B cell (primary cell): Measurements from ENCODE around the gene KYAT1. TPM values are rescaled to one million over a fixed set of nuclear protein-coding genes. Genes with fewer than 3 reads are reported as not detected.

Source experiments
- ATAC-seq: fragments of 200-7000 bp; cut with Tn5 transposase; one replicate; pipeline ENCODE4 v1.10.0; 2021; ENCODE audit warnings: low read depth, mild to moderate bottlenecking, moderate number of reproducible peaks, moderate library complexity
- CTCF ChIA-PET: fragments of 350-600 bp; sonication (Branson Sonifier 250); formaldehyde crosslinking; loops from one replicate; lab custom pipeline; 2021; ENCODE audit warnings: antibody characterized with exemption, inconsistent platforms; lab: Charles Lee
- POLR2A ChIA-PET: fragments of 350-600 bp; sonication (Branson Sonifier 250); formaldehyde crosslinking; loops from one replicate; lab custom pipeline; 2021; ENCODE audit warnings: antibody characterized with exemption; lab: Charles Lee
- DNase-seq: peaks from one replicate; pipeline ENCODE4 v3.0.0; 2013
- H2AFZ ChIP-seq: 2 replicates; pipeline ENCODE4 v1.6.1; 2012; ENCODE audit warnings: mild to moderate bottlenecking, low read depth, low read length; ENCODE audit not compliant: insufficient read depth, poor library complexity, severe bottlenecking
- H3K27ac ChIP-seq, 2 donors: 1 replicate in 1 of 2; 2 replicates in 1 of 2; pipeline ENCODE4 v1.5.1; 2012 to 2013; ENCODE audit warnings: low read length in 2 of 2, mild to moderate bottlenecking in 2 of 2, moderate library complexity in 1 of 2
- H3K27me3 ChIP-seq, 4 experiments: fragments of 200-600 bp in 1 of 4; sonication (generic) in 1 of 4; replicated peaks in 1 of 4; 1 replicate in 2 of 4; 2 replicates in 2 of 4; pipeline versions ENCODE4 v1.6.1 to v1.7.0; 2013 to 2016; ENCODE audit warnings: low read length in 3 of 4, mild to moderate bottlenecking in 2 of 4, mixed read lengths in 1 of 4, moderate library complexity in 1 of 4; ENCODE audit not compliant: insufficient read depth in 4 of 4, control insufficient read depth in 3 of 4; ENCODE audit errors: control extremely low read depth in 1 of 4
- H3K36me3 ChIP-seq, 2 experiments: replicated peaks in 1 of 2; 1 replicate in 1 of 2; 2 replicates in 1 of 2; pipeline versions ENCODE4 v1.6.1 to v1.7.1; 2013; ENCODE audit warnings: low read length in 1 of 2; ENCODE audit not compliant: insufficient read depth in 2 of 2, control insufficient read depth in 1 of 2; ENCODE audit errors: control extremely low read depth in 1 of 2, extremely low read depth in 1 of 2
- H3K4me1 ChIP-seq, 2 donors: fragments of 200-600 bp in 1 of 2; sonication (generic) in 1 of 2; 1 replicate in 1 of 2; 2 replicates in 1 of 2; pipeline versions ENCODE4 v1.5.1 to v1.6.1; 2013 to 2017; ENCODE audit warnings: low read length in 2 of 2; ENCODE audit not compliant: control insufficient read depth in 2 of 2, insufficient read depth in 2 of 2
- H3K4me2 ChIP-seq: replicated peaks from 2 replicates; pipeline ENCODE3; 2012; ENCODE audit warnings: mild to moderate bottlenecking, low read depth, low read length; ENCODE audit not compliant: poor library complexity, severe bottlenecking
- H3K4me3 ChIP-seq, 5 experiments: fragments of 200-600 bp in 1 of 5; sonication (generic) in 1 of 5; 1 replicate in 3 of 5; 2 replicates in 2 of 5; pipeline versions ENCODE4 v1.5.1 to v1.7.0; 2011 to 2016; ENCODE audit warnings: low read length in 4 of 5, mild to moderate bottlenecking in 4 of 5, low read depth in 2 of 5, control low read depth in 1 of 5, moderate library complexity in 1 of 5; ENCODE audit not compliant: insufficient read depth in 1 of 5; ENCODE audit errors: control extremely low read depth in 1 of 5, extremely low read depth in 1 of 5
- H3K79me2 ChIP-seq: fragments of 200-600 bp; sonication (generic); one replicate; pipeline ENCODE4 v1.6.0; 2016; ENCODE audit warnings: low read length; ENCODE audit not compliant: control insufficient read depth, insufficient read depth
- H3K9ac ChIP-seq: fragments of 200-600 bp; sonication (generic); 2 replicates; pipeline ENCODE4 v1.6.1; 2017; ENCODE audit warnings: mild to moderate bottlenecking, low read length, moderate library complexity
- H3K9me3 ChIP-seq, 3 donors: one replicate each; pipeline versions ENCODE4 v1.6.1 to v1.7.1; 2013; ENCODE audit warnings: low read length in 2 of 3; ENCODE audit not compliant: control insufficient read depth in 2 of 3, insufficient read depth in 1 of 3; ENCODE audit errors: control extremely low read depth in 1 of 3
- H4K20me1 ChIP-seq: 2 replicates; pipeline ENCODE4 v1.6.0; 2012; ENCODE audit warnings: mild to moderate bottlenecking, low read length; ENCODE audit not compliant: insufficient read depth, control insufficient read depth, poor library complexity, severe bottlenecking
- H3K27ac Mint-ChIP-seq: one replicate; pipeline ENCODE4 v1.8.0; 2021; ENCODE audit warnings: mixed read lengths
- H3K27me3 Mint-ChIP-seq: one replicate; pipeline ENCODE4 v1.8.0; 2021; ENCODE audit warnings: mixed read lengths
- H3K4me1 Mint-ChIP-seq: one replicate; pipeline ENCODE4 v1.8.0; 2021; ENCODE audit warnings: mixed read lengths
- H3K4me3 Mint-ChIP-seq: one replicate; pipeline ENCODE4 v1.8.0; 2021; ENCODE audit warnings: mixed read lengths
- H3K9me3 Mint-ChIP-seq: one replicate; pipeline ENCODE4 v1.8.0; 2022; ENCODE audit warnings: mixed read lengths; ENCODE audit not compliant: insufficient read depth
- EZH2 ChIP-seq: IDR thresholded peaks from 2 replicates; pipeline ENCODE4 v1.6.1; 2012; ENCODE audit warnings: borderline replicate concordance, low read depth, mild to moderate bottlenecking, moderate library complexity, low read length; ENCODE audit not compliant: insufficient read depth, poor library complexity, severe bottlenecking
- WGBS: methylation state at CpG from one replicate; pipeline ENCODE4 v1.1.5; 2013; ENCODE audit warnings: missing lambda C conversion rate; ENCODE audit not compliant: insufficient coverage; 5-methylcytosine and 5-hydroxymethylcytosine counted together
- intact Hi-C: fragments of 100-400 bp; cut with micrococcal nuclease; formaldehyde crosslinking; loops from one replicate; pipeline ENCODE4 v1.10.0; 2022
- polyA plus RNA-seq: library from polyadenylated mRNA; depleted of rRNA; stranded (reverse); fragments of >200 nt; gene quantifications from 2 replicates; pipeline ENCODE4 v1.2.3, GENCODE V29; 2012
- total RNA-seq, 2 donors: library from RNA; stranded (reverse); fragments of 120-200 nt in 1 of 2; gene quantifications; 1 replicate in 1 of 2; 2 replicates in 1 of 2; pipeline versions ENCODE4 v1.2.3 to v1.2.4, GENCODE V29; 2013 to 2022
- TF ChIP-seq, protein P1 (sequence below): fragments of 200-600 bp; IDR thresholded peaks from one replicate; pipeline ENCODE4 v1.8.0; 2022; ENCODE audit warnings: antibody characterized with exemption, mild to moderate bottlenecking

KYAT1 gene
- total and polyA plus RNA-seq, 2 donors (not counting 1 experiment from before 2014, with no cell fraction given), result 7.0 to 16.2 TPM

DNA sequence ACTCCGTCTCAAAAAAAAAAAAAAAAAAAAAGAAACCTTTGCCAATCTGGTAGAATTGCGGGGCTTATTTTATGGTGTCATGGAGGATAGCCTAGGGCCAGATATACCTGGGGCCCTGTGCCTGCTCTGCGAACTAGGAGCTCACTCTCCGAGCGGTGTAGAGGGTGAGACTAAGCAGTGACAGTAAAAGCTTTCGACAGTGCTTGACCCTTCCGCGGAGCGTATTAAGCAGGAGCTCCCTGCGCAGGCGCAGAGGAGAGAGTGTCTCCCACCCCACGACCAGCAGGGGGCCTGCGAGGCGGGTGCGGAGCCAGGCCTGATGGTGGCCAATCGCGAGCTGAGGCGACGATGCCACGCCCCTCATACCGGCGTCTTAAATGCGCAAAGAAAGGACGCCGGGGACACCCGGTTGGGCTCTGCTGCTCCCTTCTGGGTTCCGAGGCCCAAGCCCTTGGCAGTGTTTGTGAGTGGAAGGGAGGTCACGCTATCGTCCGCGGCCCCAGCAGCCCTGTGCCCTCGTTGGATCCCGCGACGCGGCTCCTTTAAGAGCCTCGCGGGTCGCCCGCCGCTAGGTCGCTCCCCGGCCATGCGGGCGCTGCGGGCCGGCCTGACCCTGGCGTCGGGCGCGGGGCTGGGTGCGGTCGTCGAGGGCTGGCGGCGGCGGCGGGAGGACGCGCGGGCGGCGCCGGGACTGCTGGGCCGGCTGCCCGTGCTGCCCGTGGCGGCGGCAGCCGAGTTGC lies 63.5 kb downstream of the KYAT1 start, which contains the start of gene ENDOG:
Gene ENDOG, plus strand, starts transcription at position 402 of the 740 bp plus-strand sequence. Its CDS starts 185 bp downstream, at position 587.
- Histone ChIP-seq H4K20me1 (no peaks in the 10 kb centered on the region), H3K79me2 (no peaks in the 10 kb centered on the region), H3K9ac (peak within 1 kb of the TSS; percentile 70), H2AFZ (peak within 1 kb of the TSS; percentile 91), H3K27me3 (no peaks in the 10 kb centered on the region), H3K4me1 (peaks cover 5 to 16% of the 10 kb centered on the region in 2 donors), H3K4me3 (peak within 1 kb of the TSS; percentile 68 to 76 (median 69)), H3K4me2 (peak within 1 kb of the TSS; percentile 98), H3K36me3 (peaks cover 0 to 10% of the 10 kb centered on the region in 2 experiments), H3K27ac (peak within 1 kb of the TSS in 1 of 2 donors; percentile 53), H3K9me3 (peaks cover 0 to 9% (median 0%) of the 10 kb centered on the region in 3 donors)
- DNase-seq (peak; percentile 97), ATAC-seq (peak; percentile 95)
- no peaks in the 10 kb centered on the region for H3K27me3 Mint-ChIP-seq
- peak within 1 kb of the TSS; percentile 95 for H3K4me3 Mint-ChIP-seq
- intact Hi-C loops, result loop anchor here (1.0 to 2.0 kb wide), 8 partner anchors 11 to 362 kb away; partner anchors contain the start of genes ODF2, SET, SPOUT1 and TBC1D13
- ChIA-PET CTCF (interaction anchor here (0.6 to 2.1 kb wide), 27 partner anchors 10 to 1232 kb away, joined by 3 to 23 read pairs (median 5); partner anchors contain the start of genes DOLK, NUP188, PKN3 and SPOUT1), POLR2A (interaction anchor here (0.5 to 1.8 kb wide), 16 partner anchors 32 to 926 kb away, joined by 3 to 11 read pairs (median 4); partner anchors contain the start of genes KYAT1, LRRC8A, SET and ZER1)
- WGBS, result under 1% methylated on average over 68 of the region's 70 CpGs
- H3K9me3 Mint-ChIP-seq, result no peaks in the 10 kb centered on the region
- peaks cover 14% of the 10 kb centered on the region for H3K4me1 Mint-ChIP-seq
- TF ChIP-seq EZH2, result no peak
- TF ChIP-seq, protein P1, sequence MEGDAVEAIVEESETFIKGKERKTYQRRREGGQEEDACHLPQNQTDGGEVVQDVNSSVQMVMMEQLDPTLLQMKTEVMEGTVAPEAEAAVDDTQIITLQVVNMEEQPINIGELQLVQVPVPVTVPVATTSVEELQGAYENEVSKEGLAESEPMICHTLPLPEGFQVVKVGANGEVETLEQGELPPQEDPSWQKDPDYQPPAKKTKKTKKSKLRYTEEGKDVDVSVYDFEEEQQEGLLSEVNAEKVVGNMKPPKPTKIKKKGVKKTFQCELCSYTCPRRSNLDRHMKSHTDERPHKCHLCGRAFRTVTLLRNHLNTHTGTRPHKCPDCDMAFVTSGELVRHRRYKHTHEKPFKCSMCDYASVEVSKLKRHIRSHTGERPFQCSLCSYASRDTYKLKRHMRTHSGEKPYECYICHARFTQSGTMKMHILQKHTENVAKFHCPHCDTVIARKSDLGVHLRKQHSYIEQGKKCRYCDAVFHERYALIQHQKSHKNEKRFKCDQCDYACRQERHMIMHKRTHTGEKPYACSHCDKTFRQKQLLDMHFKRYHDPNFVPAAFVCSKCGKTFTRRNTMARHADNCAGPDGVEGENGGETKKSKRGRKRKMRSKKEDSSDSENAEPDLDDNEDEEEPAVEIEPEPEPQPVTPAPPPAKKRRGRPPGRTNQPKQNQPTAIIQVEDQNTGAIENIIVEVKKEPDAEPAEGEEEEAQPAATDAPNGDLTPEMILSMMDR, result peak; percentile 95
- peak within 1 kb of the TSS; percentile 94 for H3K27ac Mint-ChIP-seq
